GM21390 (cell line): ENCODE data around the gene ATOH8.

Experiments used
- ATAC-seq: cut with Tn5 transposase; IDR thresholded peaks from one replicate; pipeline ENCODE4 v1.9.1; 2021; ENCODE audit not compliant: unreplicated experiment

ATOH8 gene

GRCh38 chr2:85754313-85755095 is 713 bp downstream of the ATOH8 start:
- no peak for ATAC-seq

- ATAC-seq, result no peak
Measured at GRCh38 chr2:85755122-85756027, 1.6 kb downstream of the ATOH8 start.

GRCh38 chr2:85756195-85756594 is 2.4 kb downstream of the ATOH8 start:
- no peak for ATAC-seq

GRCh38 chr2:85756822-85757435 is 3.1 kb downstream of the ATOH8 start:
- ATAC-seq, result no peak

- no peak for ATAC-seq
Measured at GRCh38 chr2:85757860-85758259, 4.1 kb downstream of the ATOH8 start.

- ATAC-seq, result no peak
Measured at GRCh38 chr2:85758361-85759256, 4.8 kb downstream of the ATOH8 start.

- ATAC-seq, result no peak
Measured at GRCh38 chr2:85759257-85759613, 5.4 kb downstream of the ATOH8 start.

- ATAC-seq, result no peak
Measured at GRCh38 chr2:85760371-85760770, 6.6 kb downstream of the ATOH8 start.

- ATAC-seq, result no peak
Measured at GRCh38 chr2:85760872-85761271, 7.1 kb downstream of the ATOH8 start.

- no peak for ATAC-seq
Measured at GRCh38 chr2:85761512-85761944, 7.7 kb downstream of the ATOH8 start.

GRCh38 chr2:85761946-85762345 is 8.2 kb downstream of the ATOH8 start:
- no peak for ATAC-seq

GRCh38 chr2:85763132-85763531 is 9.3 kb downstream of the ATOH8 start:
- ATAC-seq, result no peak

GRCh38 chr2:85763831-85764230 is 10.0 kb downstream of the ATOH8 start:
- ATAC-seq, result no peak

- ATAC-seq, result no peak
Measured at GRCh38 chr2:85765081-85765731, 11.4 kb downstream of the ATOH8 start.

- ATAC-seq, result no peak
Measured at GRCh38 chr2:85766229-85766628, 12.4 kb downstream of the ATOH8 start.

GRCh38 chr2:85767803-85768665 is 14.2 kb downstream of the ATOH8 start:
- ATAC-seq, result no peak

- ATAC-seq, result no peak
Measured at GRCh38 chr2:85768713-85769112, 14.9 kb downstream of the ATOH8 start.

GRCh38 chr2:85769236-85769982 is 15.6 kb downstream of the ATOH8 start:
- ATAC-seq, result no peak

GRCh38 chr2:85769983-85770362 is 16.2 kb downstream of the ATOH8 start:
- no peak for ATAC-seq
